Cardiac muscle cell (in vitro differentiated cells and primary cell): ENCODE measurements around the gene MRPL24. TPM values are rescaled to one million over a fixed set of nuclear protein-coding genes. Genes with fewer than 3 reads are reported as not detected.

ENCODE experiments used
- DNase-seq, 2 donors: peaks; one replicate each; pipeline versions ENCODE4 v3.0.0 to v3.0.0-alpha.2; 2010 to 2017; ENCODE audit warnings: low read depth in 1 of 2, low spot score in 1 of 2
- H3K27ac ChIP-seq: fragments of 200-600 bp; sonication (generic); 2 replicates; pipeline ENCODE4 v1.5.1; 2016
- H3K27me3 ChIP-seq: fragments of 200-600 bp; sonication (generic); 2 replicates; pipeline ENCODE4 v1.6.0; 2016; ENCODE audit warnings: control low read depth
- H3K36me3 ChIP-seq: fragments of 200-600 bp; sonication (generic); 2 replicates; pipeline ENCODE4 v1.5.1; 2016; ENCODE audit warnings: control low read depth
- H3K4me1 ChIP-seq: fragments of 200-600 bp; sonication (generic); 2 replicates; pipeline ENCODE4 v1.8.1; 2017; ENCODE audit warnings: low read depth, mild to moderate bottlenecking, mixed run types
- H3K4me3 ChIP-seq: fragments of 200-600 bp; sonication (generic); 2 replicates; pipeline ENCODE4 v1.5.1; 2016; ENCODE audit warnings: mild to moderate bottlenecking
- H3K9me3 ChIP-seq: fragments of 200-600 bp; sonication (generic); 2 replicates; pipeline ENCODE4 v1.5.1; 2017; ENCODE audit warnings: low read depth, mild to moderate bottlenecking, control low read depth
- polyA plus RNA-seq: library from polyadenylated mRNA; unstranded; fragments of >200 nt; fragmentation: Nextera tagmentation; extraction: Ambion mirVana; gene quantifications from 2 replicates; pipeline ENCODE4 v1.2.1, GENCODE V29; 2016
- total RNA-seq: library from RNA; depleted of rRNA; stranded (reverse); fragments of >200 nt; gene quantifications from 2 replicates; pipeline ENCODE4 v1.2.3, GENCODE V29; 2016
- TF ChIP-seq, protein P1 (sequence below): IDR thresholded peaks from 2 replicates; pipeline ENCODE4 v1.5.1; 2012; ENCODE audit warnings: low read depth, mild to moderate bottlenecking, low read length

The MRPL24 gene
- total and polyA plus RNA-seq, 2 experiments from 2014 or later, result 34.9 to 77.7 TPM

DNA sequence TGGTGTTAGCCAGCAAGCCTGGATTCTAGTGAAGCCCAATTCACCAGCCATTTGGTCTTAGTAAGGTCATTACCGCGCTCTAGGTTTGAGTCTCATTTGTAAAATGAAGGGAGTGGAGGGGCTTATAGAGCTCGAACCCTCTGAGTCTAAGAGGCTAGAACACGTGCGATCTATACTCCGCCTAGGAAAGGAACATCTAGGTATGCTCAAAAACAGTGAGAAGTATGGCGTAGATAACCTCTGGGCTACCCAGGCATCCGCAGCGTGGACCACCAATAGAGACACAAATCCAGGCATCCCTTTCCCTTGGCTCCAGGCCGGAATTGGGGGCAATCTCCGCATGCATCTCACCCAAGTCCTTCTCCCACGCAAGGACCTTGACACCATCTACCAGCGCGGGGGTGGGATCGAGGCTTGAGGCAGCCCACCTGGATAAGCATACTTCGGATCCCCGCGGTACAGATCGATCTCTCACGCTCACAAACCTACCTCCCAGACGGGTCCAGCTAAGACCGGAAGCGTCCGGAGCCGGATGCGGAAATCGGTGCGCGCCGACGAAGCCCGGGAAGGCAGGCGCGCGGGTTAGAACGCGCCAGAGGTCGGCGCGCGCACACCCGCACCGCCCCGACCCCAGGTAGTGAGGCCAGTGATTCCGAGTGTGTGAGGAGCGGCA, 12.8 kb downstream of the MRPL24 start, which contains the start of gene METTL25B:
Gene METTL25B (plus strand): TSS at position 544 of the 673 bp plus-strand sequence. CDS start 636 bp downstream, outside the sequence.
- Histone ChIP-seq H3K27me3 (no peaks in the 10 kb centered on the region), H3K9me3 (no peaks in the 10 kb centered on the region), H3K4me3 (peak within 1 kb of the TSS; percentile 83), H3K4me1 (peaks cover 20% of the 10 kb centered on the region), H3K36me3 (peaks cover 9% of the 10 kb centered on the region), H3K27ac (peak within 1 kb of the TSS; percentile 97)
- DNase-seq, result peak; percentile 85 to 87
- TF ChIP-seq, protein P1, sequence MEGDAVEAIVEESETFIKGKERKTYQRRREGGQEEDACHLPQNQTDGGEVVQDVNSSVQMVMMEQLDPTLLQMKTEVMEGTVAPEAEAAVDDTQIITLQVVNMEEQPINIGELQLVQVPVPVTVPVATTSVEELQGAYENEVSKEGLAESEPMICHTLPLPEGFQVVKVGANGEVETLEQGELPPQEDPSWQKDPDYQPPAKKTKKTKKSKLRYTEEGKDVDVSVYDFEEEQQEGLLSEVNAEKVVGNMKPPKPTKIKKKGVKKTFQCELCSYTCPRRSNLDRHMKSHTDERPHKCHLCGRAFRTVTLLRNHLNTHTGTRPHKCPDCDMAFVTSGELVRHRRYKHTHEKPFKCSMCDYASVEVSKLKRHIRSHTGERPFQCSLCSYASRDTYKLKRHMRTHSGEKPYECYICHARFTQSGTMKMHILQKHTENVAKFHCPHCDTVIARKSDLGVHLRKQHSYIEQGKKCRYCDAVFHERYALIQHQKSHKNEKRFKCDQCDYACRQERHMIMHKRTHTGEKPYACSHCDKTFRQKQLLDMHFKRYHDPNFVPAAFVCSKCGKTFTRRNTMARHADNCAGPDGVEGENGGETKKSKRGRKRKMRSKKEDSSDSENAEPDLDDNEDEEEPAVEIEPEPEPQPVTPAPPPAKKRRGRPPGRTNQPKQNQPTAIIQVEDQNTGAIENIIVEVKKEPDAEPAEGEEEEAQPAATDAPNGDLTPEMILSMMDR, result no peak

DNA sequence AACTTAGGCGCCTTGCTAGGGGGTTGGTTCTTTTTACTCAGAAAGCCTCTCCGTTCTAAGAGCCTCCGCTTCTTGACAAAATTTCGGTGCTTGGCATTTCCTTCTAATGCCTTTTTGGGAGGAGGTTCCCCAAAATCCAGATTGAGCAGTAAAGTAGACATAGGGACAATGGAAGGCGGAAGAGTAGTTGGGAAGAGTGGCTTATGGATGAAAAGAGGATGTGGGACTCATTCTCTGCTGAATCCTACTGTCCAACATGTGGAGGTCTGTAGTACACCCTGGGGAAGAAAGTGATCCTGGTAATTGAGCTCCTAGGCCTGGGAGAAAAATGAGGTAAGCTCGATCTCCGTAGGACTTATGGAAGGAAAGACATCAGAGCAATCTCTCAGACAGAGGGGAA, 13.4 kb downstream of the MRPL24 start:
- DNase-seq, result no peak
- Histone ChIP-seq H3K4me3 (peak overlapping the region; percentile 83), H3K27ac (no peak overlapping the region), H3K9me3 (no peaks in the 10 kb centered on the region), H3K27me3 (no peaks in the 10 kb centered on the region), H3K4me1 (peaks cover 20% of the 10 kb centered on the region), H3K36me3 (peaks cover 14% of the 10 kb centered on the region)
- TF ChIP-seq, protein P1, result no peak

DNA sequence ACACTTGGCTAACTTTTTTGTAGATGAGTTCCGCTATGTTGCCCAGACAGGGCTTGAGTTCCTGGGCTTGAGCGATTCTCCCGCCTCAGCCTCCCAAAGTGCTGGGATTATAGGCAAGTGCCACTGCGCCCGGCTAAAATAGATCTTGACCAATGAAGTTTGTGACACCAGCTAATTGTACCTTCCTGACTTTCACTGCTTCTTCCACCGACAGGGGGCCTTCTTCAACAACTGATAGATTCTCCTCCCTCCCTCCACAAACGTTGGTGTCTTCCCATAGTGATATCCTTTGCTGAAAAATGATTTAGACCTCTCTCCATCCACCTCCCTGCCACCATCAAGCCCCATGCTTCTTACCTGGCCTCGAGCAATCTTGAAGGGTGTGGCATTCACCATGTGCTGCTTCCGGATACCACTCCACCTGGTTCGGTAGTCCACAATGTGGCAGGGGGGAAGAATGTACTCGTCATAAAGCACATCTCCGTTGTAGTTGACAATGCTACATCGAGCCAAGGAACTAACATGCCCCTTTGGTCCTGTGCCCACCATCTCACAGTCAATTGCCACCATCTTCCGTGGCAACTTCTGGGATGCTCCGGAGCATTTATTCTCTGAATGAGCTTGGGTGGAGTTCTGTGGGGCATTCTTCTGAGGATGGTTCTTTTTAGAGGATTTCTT, 14.2 kb downstream of the MRPL24 start:
- peaks cover 20% of the 10 kb centered on the region for H3K4me1 ChIP-seq
- no peaks in the 10 kb centered on the region for H3K9me3 ChIP-seq
- no peak overlapping the region for H3K27ac ChIP-seq
- no peaks in the 10 kb centered on the region for H3K27me3 ChIP-seq
- TF ChIP-seq, protein P1, result peak; percentile 64
- H3K36me3 ChIP-seq, result peaks cover 14% of the 10 kb centered on the region
- H3K4me3 ChIP-seq, result peak overlapping the region; percentile 5
- DNase-seq, result peak; percentile 65 to 76

DNA sequence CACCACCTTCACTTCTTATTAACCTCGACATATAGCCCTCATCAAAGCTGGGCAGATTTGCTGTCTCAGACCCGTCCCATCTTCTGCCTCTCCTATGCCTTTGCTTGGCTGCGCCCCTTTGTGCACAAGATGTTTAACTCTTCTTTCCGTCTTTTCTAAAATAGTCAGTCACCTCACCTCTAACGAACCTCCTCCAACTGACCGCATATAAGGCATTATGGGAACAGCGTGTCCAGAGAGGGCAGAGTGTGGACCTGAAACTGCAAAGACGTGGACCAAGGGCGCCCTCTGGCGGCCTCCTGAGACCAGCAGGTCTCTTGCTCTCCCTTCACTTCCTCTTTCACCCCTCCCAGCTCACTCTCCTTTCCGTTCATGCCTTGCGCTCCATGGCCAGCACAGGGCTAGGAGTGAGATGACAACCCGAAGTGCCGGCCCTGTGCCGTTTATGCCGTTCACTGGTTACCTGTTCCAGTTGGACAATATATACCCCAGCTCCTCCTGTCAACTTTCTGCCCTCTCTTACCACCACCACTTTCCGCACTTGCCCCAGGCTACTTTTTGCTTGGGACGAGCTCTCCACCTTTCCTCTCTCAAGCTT, 15.1 kb downstream of the MRPL24 start:
- Histone ChIP-seq H3K27ac (no peak overlapping the region), H3K4me1 (peaks cover 28% of the 10 kb centered on the region), H3K36me3 (peaks cover 14% of the 10 kb centered on the region), H3K9me3 (no peaks in the 10 kb centered on the region), H3K4me3 (peak overlapping the region; percentile 5), H3K27me3 (no peaks in the 10 kb centered on the region)
- TF ChIP-seq, protein P1, result peak; percentile 93
- peak; percentile 94 for DNase-seq

DNA sequence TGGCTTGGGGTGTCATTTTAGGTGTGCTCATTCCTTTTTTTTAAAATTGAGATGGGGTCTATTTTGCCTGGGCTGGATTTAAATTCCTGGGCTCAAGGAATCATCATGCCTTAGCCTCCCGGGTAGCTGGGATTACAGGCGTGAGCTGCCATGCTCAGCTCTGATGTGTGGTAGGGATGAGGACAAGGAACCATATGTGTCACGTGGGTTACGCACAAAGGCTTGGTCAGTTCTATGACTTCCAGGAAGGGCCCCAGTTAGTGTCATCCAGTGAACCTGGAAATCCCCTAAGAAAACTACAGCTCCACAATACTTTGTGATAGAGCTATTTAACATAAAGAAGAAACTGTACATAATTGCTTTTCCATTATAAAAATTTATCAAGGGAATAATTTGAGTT, 19.4 kb downstream of the MRPL24 start:
- no peak for DNase-seq
- TF ChIP-seq, protein P1, result no peak
- Histone ChIP-seq H3K27me3 (no peaks in the 10 kb centered on the region), H3K9me3 (no peaks in the 10 kb centered on the region), H3K4me1 (peaks cover 25% of the 10 kb centered on the region), H3K4me3 (no peak overlapping the region), H3K36me3 (peaks cover 14% of the 10 kb centered on the region), H3K27ac (peak overlapping the region; percentile 85)
